Fibroblast of the aortic adventitia (primary cell): ENCODE measurements around the gene BUD31. TPM values are rescaled to one million over a fixed set of nuclear protein-coding genes. Genes with fewer than 3 reads are reported as not detected.

Experiments used
- DNase-seq: peaks from one replicate; pipeline ENCODE4 v3.0.0-alpha.2; 2010; ENCODE audit warnings: low read depth
- H3K4me3 ChIP-seq: 2 replicates; pipeline ENCODE4 v1.5.1; 2011; ENCODE audit warnings: low read depth, mild to moderate bottlenecking, control low read depth, low read length, moderate library complexity
- total RNA-seq: library from RNA; depleted of rRNA; stranded (reverse); fragments of >200 nt; gene quantifications from 2 replicates; pipeline ENCODE4 v1.2.3, GENCODE V29; 2012; ENCODE audit warnings: low replicate concordance
- TF ChIP-seq, protein P1 (sequence below): IDR thresholded peaks from 2 replicates; pipeline ENCODE4 v1.5.1; 2011; ENCODE audit warnings: mild to moderate bottlenecking, low read length, control low read depth, inconsistent platforms; ENCODE audit not compliant: insufficient read depth

BUD31 gene
- total RNA-seq, 1 donor = 137 TPM

DNA sequence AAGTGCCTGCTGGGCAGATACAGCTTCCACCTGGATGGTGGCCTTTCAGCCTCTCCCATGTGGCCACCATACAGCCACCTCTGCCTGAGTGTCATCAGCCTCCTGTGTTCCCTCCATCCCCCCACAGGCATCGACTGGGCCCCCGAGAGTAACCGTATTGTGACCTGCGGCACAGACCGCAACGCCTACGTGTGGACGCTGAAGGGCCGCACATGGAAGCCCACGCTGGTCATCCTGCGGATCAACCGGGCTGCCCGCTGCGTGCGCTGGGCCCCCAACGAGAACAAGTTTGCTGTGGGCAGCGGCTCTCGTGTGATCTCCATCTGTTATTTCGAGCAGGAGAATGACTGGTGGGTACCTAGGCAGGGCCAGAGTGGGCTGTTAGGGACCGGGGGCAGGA is 20.9 kb upstream of the BUD31 start:
- no peak overlapping the region for H3K4me3 ChIP-seq
- TF ChIP-seq, protein P1, sequence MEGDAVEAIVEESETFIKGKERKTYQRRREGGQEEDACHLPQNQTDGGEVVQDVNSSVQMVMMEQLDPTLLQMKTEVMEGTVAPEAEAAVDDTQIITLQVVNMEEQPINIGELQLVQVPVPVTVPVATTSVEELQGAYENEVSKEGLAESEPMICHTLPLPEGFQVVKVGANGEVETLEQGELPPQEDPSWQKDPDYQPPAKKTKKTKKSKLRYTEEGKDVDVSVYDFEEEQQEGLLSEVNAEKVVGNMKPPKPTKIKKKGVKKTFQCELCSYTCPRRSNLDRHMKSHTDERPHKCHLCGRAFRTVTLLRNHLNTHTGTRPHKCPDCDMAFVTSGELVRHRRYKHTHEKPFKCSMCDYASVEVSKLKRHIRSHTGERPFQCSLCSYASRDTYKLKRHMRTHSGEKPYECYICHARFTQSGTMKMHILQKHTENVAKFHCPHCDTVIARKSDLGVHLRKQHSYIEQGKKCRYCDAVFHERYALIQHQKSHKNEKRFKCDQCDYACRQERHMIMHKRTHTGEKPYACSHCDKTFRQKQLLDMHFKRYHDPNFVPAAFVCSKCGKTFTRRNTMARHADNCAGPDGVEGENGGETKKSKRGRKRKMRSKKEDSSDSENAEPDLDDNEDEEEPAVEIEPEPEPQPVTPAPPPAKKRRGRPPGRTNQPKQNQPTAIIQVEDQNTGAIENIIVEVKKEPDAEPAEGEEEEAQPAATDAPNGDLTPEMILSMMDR = no peak
- no peak for DNase-seq

DNA sequence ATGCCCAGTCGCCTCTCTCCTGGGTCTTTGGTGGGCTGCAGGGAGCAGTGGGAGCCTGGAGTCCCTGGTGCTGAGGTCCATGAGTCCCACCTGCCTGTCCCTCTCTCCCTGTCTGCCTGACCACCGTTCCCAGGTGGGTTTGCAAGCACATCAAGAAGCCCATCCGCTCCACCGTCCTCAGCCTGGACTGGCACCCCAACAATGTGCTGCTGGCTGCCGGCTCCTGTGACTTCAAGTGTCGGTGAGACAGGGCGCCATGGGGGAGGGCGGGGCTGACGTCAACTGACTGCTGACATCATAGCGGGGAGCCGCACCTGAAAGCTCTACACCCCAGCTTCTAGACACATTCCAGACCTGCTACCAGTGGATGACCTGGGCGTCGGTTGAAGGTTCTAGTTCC is 19.0 kb upstream of the BUD31 start:
- no peak overlapping the region for H3K4me3 ChIP-seq
- TF ChIP-seq, protein P1 = no peak
- no peak for DNase-seq

DNA sequence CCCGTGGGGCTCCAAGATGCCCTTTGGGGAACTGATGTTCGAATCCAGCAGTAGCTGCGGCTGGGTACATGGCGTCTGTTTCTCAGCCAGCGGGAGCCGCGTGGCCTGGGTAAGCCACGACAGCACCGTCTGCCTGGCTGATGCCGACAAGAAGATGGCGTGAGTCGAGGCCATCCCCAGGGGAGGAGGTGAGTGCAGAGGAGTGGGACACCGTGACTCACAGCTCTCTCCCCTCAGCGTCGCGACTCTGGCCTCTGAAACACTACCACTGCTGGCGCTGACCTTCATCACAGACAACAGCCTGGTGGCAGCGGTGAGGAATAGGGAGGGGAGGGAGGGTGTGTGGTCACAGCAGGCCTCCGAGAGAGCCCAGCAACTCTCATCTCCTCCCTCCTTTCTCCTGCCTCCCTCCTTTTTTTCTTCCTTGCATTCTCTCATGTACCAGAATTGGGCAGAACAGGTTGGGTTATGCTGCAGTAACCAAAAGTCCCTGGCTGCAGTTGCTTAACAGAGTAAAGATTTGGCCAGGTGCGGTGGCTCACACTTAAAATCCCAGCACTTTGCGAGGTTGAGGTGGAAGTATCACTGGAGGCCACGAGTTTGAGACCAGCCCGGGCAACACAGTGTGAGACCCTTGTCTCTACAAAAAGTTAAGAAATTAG is 17.7 kb upstream of the BUD31 start:
- TF ChIP-seq, protein P1 = no peak
- DNase-seq = no peak
- H3K4me3 ChIP-seq = no peak overlapping the region

DNA sequence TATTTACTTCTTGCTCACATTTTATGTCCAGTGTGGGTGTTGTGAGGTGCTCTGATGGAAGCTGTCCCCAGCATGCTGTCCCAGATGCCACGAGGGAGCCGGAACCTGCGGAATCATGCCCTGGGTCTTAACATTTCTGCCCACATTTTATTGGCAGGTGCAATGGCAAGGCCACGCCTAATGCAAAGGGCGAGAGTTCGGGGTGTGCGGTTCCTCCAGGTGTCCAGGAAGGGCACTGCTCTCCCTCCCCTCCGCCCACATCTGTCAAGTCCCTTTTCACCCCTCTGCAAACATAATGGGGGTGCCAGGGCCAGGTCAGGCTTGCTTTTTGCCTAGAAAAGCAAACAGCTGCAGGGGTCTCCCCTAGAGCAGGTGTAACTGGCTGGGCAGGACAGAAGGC is 16.7 kb upstream of the BUD31 start:
- H3K4me3 ChIP-seq = no peak overlapping the region
- no peak for DNase-seq
- TF ChIP-seq, protein P1 = no peak

DNA sequence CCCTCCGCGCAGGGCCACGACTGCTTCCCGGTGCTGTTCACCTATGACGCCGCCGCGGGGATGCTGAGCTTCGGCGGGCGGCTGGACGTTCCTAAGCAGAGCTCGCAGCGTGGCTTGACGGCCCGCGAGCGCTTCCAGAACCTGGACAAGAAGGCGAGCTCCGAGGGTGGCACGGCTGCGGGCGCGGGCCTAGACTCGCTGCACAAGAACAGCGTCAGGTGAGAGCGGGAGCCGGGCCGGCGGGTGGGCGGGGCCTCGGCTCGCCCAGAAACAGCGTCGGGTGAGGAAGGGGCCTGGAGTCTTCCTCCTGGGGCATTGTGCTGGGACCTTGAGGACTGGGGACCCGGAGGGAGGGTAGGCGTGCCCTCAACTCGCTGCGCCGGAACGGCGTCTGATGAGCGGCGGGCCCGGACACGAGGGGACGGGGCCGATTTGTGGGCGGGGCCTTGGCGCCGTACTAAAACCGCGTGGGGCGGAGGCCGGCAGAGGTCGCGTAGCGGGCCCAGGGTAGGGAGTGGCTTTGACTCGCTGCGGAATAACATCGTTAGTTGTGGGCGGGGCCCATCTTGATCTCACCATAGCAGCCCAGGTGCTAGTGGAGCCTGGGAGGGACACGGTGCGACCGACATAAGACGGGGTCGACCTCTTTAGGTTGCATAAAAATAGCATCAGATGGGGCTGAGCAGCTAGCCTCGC is 16.0 kb upstream of the BUD31 start:
- TF ChIP-seq, protein P1 = no peak
- H3K4me3 ChIP-seq = no peak overlapping the region
- DNase-seq = no peak

DNA sequence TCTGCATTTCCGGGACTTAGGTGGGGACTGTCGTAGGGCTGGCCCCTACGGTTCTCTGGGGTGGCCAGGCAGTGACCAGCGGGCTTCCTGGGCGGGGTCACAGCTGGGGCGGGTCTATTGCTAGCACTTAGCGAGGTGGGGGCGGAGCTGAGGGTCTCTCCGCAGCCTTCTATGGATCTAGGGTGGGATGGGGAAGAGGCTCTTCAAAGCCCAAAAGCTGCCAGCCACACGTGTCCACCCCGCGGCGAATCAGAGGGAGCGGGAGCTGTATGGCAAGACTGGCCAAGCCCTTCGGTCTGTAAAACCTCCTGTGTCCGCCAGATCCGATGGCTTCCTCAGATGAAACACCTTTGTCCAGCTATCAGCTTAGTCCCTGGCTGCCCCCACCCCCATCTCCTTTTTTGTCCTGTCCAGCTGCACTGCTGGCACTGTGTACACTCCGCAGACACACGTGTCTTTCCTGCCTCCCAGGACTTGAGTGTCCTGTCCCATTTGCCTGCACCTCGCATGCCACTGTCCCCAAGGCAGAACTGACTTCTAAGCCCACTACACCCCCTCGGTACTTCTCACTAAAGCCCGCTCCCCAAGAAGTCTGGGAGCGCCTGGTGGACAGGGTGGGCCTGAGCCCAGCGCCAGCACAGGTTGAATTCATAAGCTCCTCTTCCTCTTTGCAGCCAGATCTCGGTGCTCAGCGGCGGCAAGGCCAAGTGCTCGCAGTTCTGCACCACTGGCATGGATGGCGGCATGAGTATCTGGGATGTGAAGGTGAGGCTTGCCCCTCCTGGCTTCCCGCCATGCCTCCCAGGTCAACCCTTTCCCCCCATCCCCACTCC is 15.2 kb upstream of the BUD31 start:
- DNase-seq = no peak
- no peak overlapping the region for H3K4me3 ChIP-seq

More for the DNA sequence above, 15.2 kb upstream of the BUD31 start:
- TF ChIP-seq, protein P1 = no peak
